ENCODE measurements around the gene LCE7A. TPM values are rescaled to one million over a fixed set of nuclear protein-coding genes. Genes with fewer than 3 reads are reported as not detected.

Gene LCE7A
- polyA plus RNA-seq, 2 of the 4 experiments (the other 2 are of a cell fraction) = not detected

- no peak for ATAC-seq
- ChIA-PET CTCF (interaction anchor here (1.0 to 1.8 kb wide), 3 partner anchors 21 to 123 kb away, joined by 3 to 5 read pairs (median 3); no protein-coding TSS in a partner anchor), POLR2A (no interaction called here)
- no peak for TF ChIP-seq RFX5 (IDR thresholded peaks at IDR 0.05)
- no peak for TF ChIP-seq MAFK (IDR thresholded peaks at IDR 0.05; ENCODE audit: partially characterized antibody)
- no peak for TF ChIP-seq EP300 (IDR thresholded peaks at IDR 0.05)
- no peak for TF ChIP-seq CEBPB (IDR thresholded peaks at IDR 0.05)
- no peak for TF ChIP-seq CBX8 (IDR thresholded peaks at IDR 0.05)
- no peak for TF ChIP-seq HOXB13 (CRISPR knock-in tag; IDR thresholded peaks at IDR 0.05; ENCODE audit: low read depth)
- TF ChIP-seq SMC3 (IDR thresholded peaks at IDR 0.05) = no peak
- no peak for TF ChIP-seq RNF2 (IDR thresholded peaks at IDR 0.05; ENCODE audit: borderline replicate concordance, low read depth)
- no peak for TF ChIP-seq FOSB (CRISPR knock-in tag; IDR thresholded peaks at IDR 0.05)
- no peak for TF ChIP-seq HEYL (CRISPR knock-in tag; IDR thresholded peaks at IDR 0.05)
- TF ChIP-seq PHF8 (IDR thresholded peaks at IDR 0.05; ENCODE audit: borderline replicate concordance, low read depth) = no peak
- TF ChIP-seq ESRRA (IDR thresholded peaks at IDR 0.05; ENCODE audit: borderline replicate concordance, low read length) = no peak
- no peak for TF ChIP-seq GATA3 (IDR thresholded peaks at IDR 0.05; ENCODE audit: borderline replicate concordance)
- TF ChIP-seq ZFP36 (IDR thresholded peaks at IDR 0.05; ENCODE audit: borderline replicate concordance, partially characterized antibody) = no peak
- TF ChIP-seq POLR2AphosphoS2 (conservative IDR thresholded peaks at IDR 0.05; ENCODE audit: low read length) = no peak
- TF ChIP-seq, protein P1, sequence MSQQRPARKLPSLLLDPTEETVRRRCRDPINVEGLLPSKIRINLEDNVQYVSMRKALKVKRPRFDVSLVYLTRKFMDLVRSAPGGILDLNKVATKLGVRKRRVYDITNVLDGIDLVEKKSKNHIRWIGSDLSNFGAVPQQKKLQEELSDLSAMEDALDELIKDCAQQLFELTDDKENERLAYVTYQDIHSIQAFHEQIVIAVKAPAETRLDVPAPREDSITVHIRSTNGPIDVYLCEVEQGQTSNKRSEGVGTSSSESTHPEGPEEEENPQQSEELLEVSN (IDR thresholded peaks at IDR 0.05; ENCODE audit: borderline replicate concordance, low read depth) = no peak
- no peak overlapping the region for H3K27ac ChIP-seq
- no peaks in the 10 kb centered on the region for H3K9me3 ChIP-seq
- no peaks in the 10 kb centered on the region for H3K4me1 ChIP-seq
- H3K4me2 ChIP-seq = no peak overlapping the region
- no peak for FAIRE-seq
- DNase-seq (ENCODE audit: low read depth in 1 of 2, low spot score in 1 of 2) = no peak
- no peak overlapping the region for H3K4me3 ChIP-seq
- 17% methylated on average over 3 of the region's 3 CpGs for WGBS (ENCODE audit: missing lambda C conversion rate)
These were observed 49.4 kb downstream of the LCE7A start for GRCh38 chr1:152909206-152909605.

Other genes with a start within 250 kb of the LCE7A start
- gene LCE3B, start 246.2 kb upstream of the LCE7A start, polyA plus RNA-seq (2011; rRNA removed) = not detected in 2 replicates
- gene LCE3B, start 246.2 kb upstream of the LCE7A start, polyA plus RNA-seq (2017; fragmentation: RNase III; extraction: RNeasy Plus Mini Kit Qiagen cat#74134 plus additional on column Dnase treatment) = not detected in 3 replicates
- not detected in 2 replicates for gene LCE3A, start 236.9 kb upstream of the LCE7A start, polyA plus RNA-seq (2011; rRNA removed)
- not detected in 3 replicates for gene LCE3A, start 236.9 kb upstream of the LCE7A start, polyA plus RNA-seq (2017; fragmentation: RNase III; extraction: RNeasy Plus Mini Kit Qiagen cat#74134 plus additional on column Dnase treatment)
- gene LCE2D, start 196.6 kb upstream of the LCE7A start, polyA plus RNA-seq (2011; rRNA removed) = not detected in 2 replicates
- gene LCE2D, start 196.6 kb upstream of the LCE7A start, polyA plus RNA-seq (2017; fragmentation: RNase III; extraction: RNeasy Plus Mini Kit Qiagen cat#74134 plus additional on column Dnase treatment) = not detected in 3 replicates
- gene LCE2C, start 184.7 kb upstream of the LCE7A start, polyA plus RNA-seq (2011; rRNA removed) = not detected in 2 replicates
- gene LCE2C, start 184.7 kb upstream of the LCE7A start, polyA plus RNA-seq (2017; fragmentation: RNase III; extraction: RNeasy Plus Mini Kit Qiagen cat#74134 plus additional on column Dnase treatment) = not detected in 3 replicates
- gene LCE2B, start 173.9 kb upstream of the LCE7A start, polyA plus RNA-seq (2011; rRNA removed) = not detected in 2 replicates
- gene LCE2B, start 173.9 kb upstream of the LCE7A start, polyA plus RNA-seq (2017; fragmentation: RNase III; extraction: RNeasy Plus Mini Kit Qiagen cat#74134 plus additional on column Dnase treatment) = not detected in 3 replicates
- gene LCE2A, start 161.7 kb upstream of the LCE7A start, polyA plus RNA-seq (2011; rRNA removed) = not detected in 2 replicates
- not detected in 3 replicates for gene LCE2A, start 161.7 kb upstream of the LCE7A start, polyA plus RNA-seq (2017; fragmentation: RNase III; extraction: RNeasy Plus Mini Kit Qiagen cat#74134 plus additional on column Dnase treatment)
- not detected in 2 replicates for gene LCE4A, start 151.8 kb upstream of the LCE7A start, polyA plus RNA-seq (2011; rRNA removed)
- gene LCE4A, start 151.8 kb upstream of the LCE7A start, polyA plus RNA-seq (2017; fragmentation: RNase III; extraction: RNeasy Plus Mini Kit Qiagen cat#74134 plus additional on column Dnase treatment) = not detected in 3 replicates
- gene KPRP, start 102.0 kb upstream of the LCE7A start, polyA plus RNA-seq (2011; rRNA removed) = not detected in 2 replicates
- not detected in 3 replicates for gene KPRP, start 102.0 kb upstream of the LCE7A start, polyA plus RNA-seq (2017; fragmentation: RNase III; extraction: RNeasy Plus Mini Kit Qiagen cat#74134 plus additional on column Dnase treatment)
- gene LCE1F, start 84.9 kb upstream of the LCE7A start, polyA plus RNA-seq (2011; rRNA removed) = not detected in 2 replicates
- not detected in 3 replicates for gene LCE1F, start 84.9 kb upstream of the LCE7A start, polyA plus RNA-seq (2017; fragmentation: RNase III; extraction: RNeasy Plus Mini Kit Qiagen cat#74134 plus additional on column Dnase treatment)
- not detected in 2 replicates for gene LCE1E, start 73.7 kb upstream of the LCE7A start, polyA plus RNA-seq (2011; rRNA removed)
- gene LCE1E, start 73.7 kb upstream of the LCE7A start, polyA plus RNA-seq (2017; fragmentation: RNase III; extraction: RNeasy Plus Mini Kit Qiagen cat#74134 plus additional on column Dnase treatment) = not detected in 3 replicates
- gene LCE1D, start 63.3 kb upstream of the LCE7A start, polyA plus RNA-seq (2011; rRNA removed) = not detected in 2 replicates
- gene LCE1D, start 63.3 kb upstream of the LCE7A start, polyA plus RNA-seq (2017; fragmentation: RNase III; extraction: RNeasy Plus Mini Kit Qiagen cat#74134 plus additional on column Dnase treatment) = not detected in 3 replicates
- not detected in 2 replicates for gene LCE1C, start 53.3 kb upstream of the LCE7A start, polyA plus RNA-seq (2011; rRNA removed)
- not detected in 3 replicates for gene LCE1C, start 53.3 kb upstream of the LCE7A start, polyA plus RNA-seq (2017; fragmentation: RNase III; extraction: RNeasy Plus Mini Kit Qiagen cat#74134 plus additional on column Dnase treatment)
- gene LCE1B, start 48.0 kb upstream of the LCE7A start, polyA plus RNA-seq (2011; rRNA removed) = not detected in 2 replicates
- gene LCE1B, start 48.0 kb upstream of the LCE7A start, polyA plus RNA-seq (2017; fragmentation: RNase III; extraction: RNeasy Plus Mini Kit Qiagen cat#74134 plus additional on column Dnase treatment) = not detected in 3 replicates
- not detected in 2 replicates for gene LCE1A, start 32.5 kb upstream of the LCE7A start, polyA plus RNA-seq (2011; rRNA removed)
- gene LCE1A, start 32.5 kb upstream of the LCE7A start, polyA plus RNA-seq (2017; fragmentation: RNase III; extraction: RNeasy Plus Mini Kit Qiagen cat#74134 plus additional on column Dnase treatment) = not detected in 3 replicates
- not detected in 2 replicates for gene LCE6A, start 17.1 kb upstream of the LCE7A start, polyA plus RNA-seq (2011; rRNA removed)
- not detected in 3 replicates for gene LCE6A, start 17.1 kb upstream of the LCE7A start, polyA plus RNA-seq (2017; fragmentation: RNase III; extraction: RNeasy Plus Mini Kit Qiagen cat#74134 plus additional on column Dnase treatment)
- gene SMCP, start 18.3 kb downstream of the LCE7A start, polyA plus RNA-seq (2011; rRNA removed) = not detected in 2 replicates
- gene SMCP, start 18.3 kb downstream of the LCE7A start, polyA plus RNA-seq (2017; fragmentation: RNase III; extraction: RNeasy Plus Mini Kit Qiagen cat#74134 plus additional on column Dnase treatment) = not detected in 3 replicates
- not detected in 2 replicates for gene IVL, start 48.5 kb downstream of the LCE7A start, polyA plus RNA-seq (2011; rRNA removed)
- not detected in 3 replicates for gene IVL, start 48.5 kb downstream of the LCE7A start, polyA plus RNA-seq (2017; fragmentation: RNase III; extraction: RNeasy Plus Mini Kit Qiagen cat#74134 plus additional on column Dnase treatment)
- gene SPRR5, start 87.2 kb downstream of the LCE7A start, polyA plus RNA-seq (2011; rRNA removed) = not detected in 2 replicates
- not detected in 3 replicates for gene SPRR5, start 87.2 kb downstream of the LCE7A start, polyA plus RNA-seq (2017; fragmentation: RNase III; extraction: RNeasy Plus Mini Kit Qiagen cat#74134 plus additional on column Dnase treatment)
- gene SPRR4, start 110.7 kb downstream of the LCE7A start, polyA plus RNA-seq (2011; rRNA removed) = not detected in 2 replicates
- not detected in 3 replicates for gene SPRR4, start 110.7 kb downstream of the LCE7A start, polyA plus RNA-seq (2017; fragmentation: RNase III; extraction: RNeasy Plus Mini Kit Qiagen cat#74134 plus additional on column Dnase treatment)
- not detected in 2 replicates for gene SPRR1A, start 124.1 kb downstream of the LCE7A start, polyA plus RNA-seq (2011; rRNA removed)
- not detected in 3 replicates for gene SPRR1A, start 124.1 kb downstream of the LCE7A start, polyA plus RNA-seq (2017; fragmentation: RNase III; extraction: RNeasy Plus Mini Kit Qiagen cat#74134 plus additional on column Dnase treatment)
- not detected in 2 replicates for gene SPRR3, start 141.8 kb downstream of the LCE7A start, polyA plus RNA-seq (2011; rRNA removed)
- gene SPRR3, start 141.8 kb downstream of the LCE7A start, polyA plus RNA-seq (2017; fragmentation: RNase III; extraction: RNeasy Plus Mini Kit Qiagen cat#74134 plus additional on column Dnase treatment) = not detected in 3 replicates
- not detected in 2 replicates for gene SPRR1B, start 171.2 kb downstream of the LCE7A start, polyA plus RNA-seq (2011; rRNA removed)
- not detected in 3 replicates for gene SPRR1B, start 171.2 kb downstream of the LCE7A start, polyA plus RNA-seq (2017; fragmentation: RNase III; extraction: RNeasy Plus Mini Kit Qiagen cat#74134 plus additional on column Dnase treatment)
- gene SPRR2D, start 181.1 kb downstream of the LCE7A start, polyA plus RNA-seq (2011; rRNA removed) = not detected in 2 replicates
- not detected in 3 replicates for gene SPRR2D, start 181.1 kb downstream of the LCE7A start, polyA plus RNA-seq (2017; fragmentation: RNase III; extraction: RNeasy Plus Mini Kit Qiagen cat#74134 plus additional on column Dnase treatment)
- not detected in 2 replicates for gene SPRR2A, start 197.5 kb downstream of the LCE7A start, polyA plus RNA-seq (2011; rRNA removed)
- not detected in 3 replicates for gene SPRR2A, start 197.5 kb downstream of the LCE7A start, polyA plus RNA-seq (2017; fragmentation: RNase III; extraction: RNeasy Plus Mini Kit Qiagen cat#74134 plus additional on column Dnase treatment)
- not detected in 2 replicates for gene SPRR2B, start 211.6 kb downstream of the LCE7A start, polyA plus RNA-seq (2011; rRNA removed)
- not detected in 3 replicates for gene SPRR2B, start 211.6 kb downstream of the LCE7A start, polyA plus RNA-seq (2017; fragmentation: RNase III; extraction: RNeasy Plus Mini Kit Qiagen cat#74134 plus additional on column Dnase treatment)
- gene SPRR2E, start 234.5 kb downstream of the LCE7A start, polyA plus RNA-seq (2011; rRNA removed) = not detected in 2 replicates
- not detected in 3 replicates for gene SPRR2E, start 234.5 kb downstream of the LCE7A start, polyA plus RNA-seq (2017; fragmentation: RNase III; extraction: RNeasy Plus Mini Kit Qiagen cat#74134 plus additional on column Dnase treatment)

All from A549 (cell line).